ENCODE results near the gene MROH2A.
"Not testable (repeated sequence)": the region's sequence is repeated elsewhere in the genome, so short reads cannot be mapped to it uniquely, and the experiment has no call there.

The MROH2A gene

DNA sequence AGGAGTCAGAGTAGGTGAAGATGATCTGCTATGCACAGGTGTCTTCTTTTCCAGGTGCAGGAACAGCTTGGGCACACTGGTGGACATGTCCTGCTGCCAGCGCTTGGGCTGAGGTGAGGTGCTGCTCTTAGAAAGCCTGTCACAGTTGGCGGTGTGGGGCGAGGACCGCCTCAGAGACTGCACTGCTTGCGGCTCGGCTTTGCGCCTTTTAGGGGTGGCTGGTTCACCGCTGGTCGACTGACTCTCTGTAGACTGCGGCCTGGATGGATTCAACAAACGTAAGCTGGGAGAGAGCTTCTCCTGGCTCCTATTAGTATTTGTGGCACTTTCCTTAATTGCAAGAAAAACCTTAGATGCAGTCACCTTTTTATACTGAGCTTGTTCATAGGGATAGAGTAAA lies 88.3 kb downstream of the MROH2A start:
- no peak for DNase-seq

DNA sequence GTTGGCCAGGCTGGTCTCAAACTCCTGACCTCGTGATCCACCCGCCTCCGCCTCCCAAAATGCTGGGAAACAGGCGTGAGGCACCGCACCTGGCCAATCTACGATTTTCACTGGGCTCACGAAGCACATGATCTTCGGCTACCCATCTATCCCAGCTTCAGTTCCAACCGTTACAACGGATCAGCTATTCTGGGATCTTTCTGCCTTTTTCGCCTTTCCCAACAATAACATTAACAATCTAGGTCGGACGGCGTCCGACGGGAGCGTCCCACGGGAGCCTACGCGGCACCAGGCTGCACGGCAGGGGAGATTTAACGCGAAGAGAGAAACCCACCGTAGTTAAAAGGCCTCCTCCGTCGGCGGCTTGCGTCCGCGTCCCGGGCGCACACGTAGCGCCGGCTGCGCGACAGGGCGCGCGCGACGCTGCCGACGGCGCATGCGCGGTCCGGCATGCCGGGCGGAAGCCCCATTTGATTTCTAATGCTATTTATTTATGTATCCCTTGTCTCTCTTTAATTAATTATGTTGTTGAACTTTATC lies 89.9 kb downstream of the MROH2A start, which contains the start of gene MSL3B:
MSL3B (minus strand) TSS at position 394 of the 540 bp plus-strand sequence.
- DNase-seq, result no peak

DNA sequence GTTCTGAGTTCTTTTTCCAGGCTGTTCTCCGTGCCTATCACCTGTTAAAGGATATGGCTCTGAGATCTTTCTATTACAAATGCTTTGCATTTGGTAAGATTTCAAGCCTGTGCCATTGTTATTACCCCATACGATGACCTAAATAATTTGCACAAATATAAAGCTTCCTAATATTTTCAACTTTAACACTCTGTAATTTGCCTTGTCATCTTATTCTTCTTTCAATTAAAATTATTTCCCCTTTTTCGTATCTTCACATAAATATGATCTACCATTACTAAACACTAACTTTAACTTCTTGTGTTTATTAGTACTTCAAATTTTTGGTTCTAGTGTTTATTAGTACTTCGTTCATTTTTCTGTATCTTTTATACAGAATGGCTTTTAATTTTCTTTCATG lies 93.3 kb downstream of the MROH2A start:
- no peak for DNase-seq

DNA sequence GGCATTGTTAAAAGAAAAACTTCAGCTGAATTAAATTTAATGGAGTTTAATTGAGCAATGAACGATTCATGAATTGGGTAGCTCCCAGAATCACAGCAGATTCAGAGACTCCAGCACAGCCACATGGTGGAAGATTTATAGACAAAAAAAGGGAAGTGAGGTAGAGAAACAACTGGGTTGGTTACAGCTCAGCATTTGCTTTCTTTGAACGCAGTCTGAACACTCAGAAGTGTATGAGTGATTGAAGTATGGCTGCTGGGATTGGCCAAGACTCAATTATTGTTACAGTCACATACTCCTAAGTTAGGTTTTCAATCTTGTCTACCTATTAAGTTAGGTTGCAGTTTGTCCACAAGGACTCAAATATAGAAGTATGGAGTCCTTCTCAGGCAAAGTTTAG lies 94.0 kb downstream of the MROH2A start:
- not testable (repeated sequence) for DNase-seq

DNA sequence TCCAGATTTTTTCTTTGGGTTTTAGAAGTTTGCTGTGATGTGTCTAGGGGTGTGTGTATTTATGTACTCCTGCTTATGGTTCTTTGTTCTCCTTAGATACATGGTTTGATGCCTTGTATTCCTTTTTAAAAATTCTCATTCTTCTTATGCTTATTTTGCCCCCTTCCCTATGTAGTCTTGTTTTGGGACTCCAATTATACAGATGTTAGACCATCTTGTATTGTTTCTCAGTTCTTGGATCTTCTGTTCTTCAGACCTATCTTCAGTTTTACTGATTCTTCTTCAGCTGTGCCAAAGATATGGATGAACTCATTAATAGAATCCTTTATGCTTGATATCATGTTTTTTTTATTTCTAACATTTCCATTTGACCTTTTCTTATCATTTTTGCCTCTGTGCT lies 104.2 kb downstream of the MROH2A start:
- no peak for DNase-seq
